ENCODE data around the gene SLC25A36.

DNA sequence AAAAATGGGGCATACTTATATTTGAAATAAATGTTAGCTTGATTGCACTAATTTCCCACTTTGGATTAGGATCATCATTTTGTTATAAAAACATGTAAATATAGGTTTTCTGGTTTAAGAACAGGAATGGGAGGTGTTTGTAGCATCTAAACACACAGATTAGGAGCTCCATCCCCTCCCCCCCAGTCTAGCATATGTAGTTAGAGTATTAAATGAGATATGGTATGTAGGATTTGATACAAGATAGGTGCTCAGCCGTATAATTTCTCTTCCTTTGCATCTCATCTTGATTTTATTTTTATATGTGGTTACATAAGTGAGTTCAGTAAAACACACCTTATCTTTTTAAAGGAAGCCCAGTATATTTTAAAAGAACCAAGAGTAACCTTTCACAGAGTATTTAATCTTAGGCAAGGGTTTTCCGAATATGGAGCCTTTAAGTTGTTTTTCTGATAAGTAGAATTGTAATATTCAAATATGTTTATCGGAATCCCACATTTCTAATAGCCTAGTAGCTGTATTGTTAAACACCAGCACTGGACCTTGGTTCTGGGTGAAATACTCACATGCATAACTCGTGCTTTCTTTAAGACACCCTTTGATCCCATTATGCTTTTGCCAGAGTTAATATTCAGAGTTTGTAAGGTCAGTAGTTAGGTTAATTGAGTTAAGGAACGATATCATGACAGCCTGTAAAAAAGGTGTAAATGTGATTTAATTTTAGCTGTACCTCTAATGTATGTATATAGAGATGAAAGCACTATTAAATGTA, 2.3 kb downstream of the SLC25A36 start:
- TF ChIP-seq, protein P1, sequence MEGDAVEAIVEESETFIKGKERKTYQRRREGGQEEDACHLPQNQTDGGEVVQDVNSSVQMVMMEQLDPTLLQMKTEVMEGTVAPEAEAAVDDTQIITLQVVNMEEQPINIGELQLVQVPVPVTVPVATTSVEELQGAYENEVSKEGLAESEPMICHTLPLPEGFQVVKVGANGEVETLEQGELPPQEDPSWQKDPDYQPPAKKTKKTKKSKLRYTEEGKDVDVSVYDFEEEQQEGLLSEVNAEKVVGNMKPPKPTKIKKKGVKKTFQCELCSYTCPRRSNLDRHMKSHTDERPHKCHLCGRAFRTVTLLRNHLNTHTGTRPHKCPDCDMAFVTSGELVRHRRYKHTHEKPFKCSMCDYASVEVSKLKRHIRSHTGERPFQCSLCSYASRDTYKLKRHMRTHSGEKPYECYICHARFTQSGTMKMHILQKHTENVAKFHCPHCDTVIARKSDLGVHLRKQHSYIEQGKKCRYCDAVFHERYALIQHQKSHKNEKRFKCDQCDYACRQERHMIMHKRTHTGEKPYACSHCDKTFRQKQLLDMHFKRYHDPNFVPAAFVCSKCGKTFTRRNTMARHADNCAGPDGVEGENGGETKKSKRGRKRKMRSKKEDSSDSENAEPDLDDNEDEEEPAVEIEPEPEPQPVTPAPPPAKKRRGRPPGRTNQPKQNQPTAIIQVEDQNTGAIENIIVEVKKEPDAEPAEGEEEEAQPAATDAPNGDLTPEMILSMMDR (IDR thresholded peaks at IDR 0.05 in 8 of 11, conservative IDR thresholded peaks at IDR 0.05 in 3 of 11) = no peak
- TF ChIP-seq POLR2A (IDR thresholded peaks at IDR 0.05) = no peak
- TF ChIP-seq POLR2AphosphoS5 (IDR thresholded peaks at IDR 0.05) = no peak

Data from spleen (tissue), 7 donors.